SKM-1 treated with dmso at 0.1 percent for 144 hours (cell line): Measurements from ENCODE around the gene HOXB4.

Experiments used
- DNase-seq: peaks from one replicate; lab custom pipeline; 2025; ENCODE audit not compliant: unreplicated experiment; lab: John Stamatoyannopoulos, UW

Gene HOXB4

DNA sequence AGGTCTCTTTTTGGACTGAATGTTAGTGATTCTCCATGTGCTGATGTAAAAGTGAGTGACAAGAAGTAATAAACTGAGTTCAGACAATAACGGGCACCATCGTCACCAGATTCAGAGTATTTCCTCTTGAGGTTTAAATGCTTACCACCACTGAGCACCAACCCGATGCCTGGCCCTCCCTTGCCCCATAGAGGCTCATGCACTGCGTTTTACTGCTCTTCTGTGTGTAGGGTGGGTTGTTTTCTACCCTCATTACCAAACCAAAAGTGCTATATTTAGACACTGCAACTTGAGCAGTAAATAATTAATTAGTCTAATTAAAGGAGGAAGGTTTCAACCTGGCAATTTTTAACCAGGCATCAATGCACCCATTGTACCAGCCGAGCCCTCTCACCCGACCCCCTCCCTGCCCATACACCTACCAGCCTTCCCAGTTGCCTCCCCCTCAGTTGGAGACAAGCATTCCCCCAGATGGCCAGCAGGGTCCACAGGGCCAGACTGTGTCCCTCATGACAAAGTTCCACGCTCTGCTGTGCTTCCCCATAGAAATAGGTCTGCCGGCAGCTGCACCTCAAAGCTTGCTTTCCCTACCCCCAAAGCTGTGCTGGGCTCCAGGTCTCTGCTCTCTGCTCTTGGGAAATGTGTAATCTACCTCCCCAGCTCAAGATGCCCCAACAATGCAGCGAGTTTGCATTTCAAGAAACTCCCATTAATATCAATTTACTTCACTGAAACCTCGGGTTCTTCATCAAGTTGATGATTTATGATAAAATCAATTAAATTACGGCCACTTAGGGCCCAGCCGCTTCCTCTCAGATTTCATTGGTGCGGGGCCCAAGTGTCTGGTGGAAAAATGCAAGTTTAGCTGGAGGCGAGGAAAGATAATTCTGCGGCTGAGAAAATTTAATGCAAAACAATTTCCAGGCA lies 16.0 kb downstream of the HOXB4 start:
- no peak for DNase-seq

DNA sequence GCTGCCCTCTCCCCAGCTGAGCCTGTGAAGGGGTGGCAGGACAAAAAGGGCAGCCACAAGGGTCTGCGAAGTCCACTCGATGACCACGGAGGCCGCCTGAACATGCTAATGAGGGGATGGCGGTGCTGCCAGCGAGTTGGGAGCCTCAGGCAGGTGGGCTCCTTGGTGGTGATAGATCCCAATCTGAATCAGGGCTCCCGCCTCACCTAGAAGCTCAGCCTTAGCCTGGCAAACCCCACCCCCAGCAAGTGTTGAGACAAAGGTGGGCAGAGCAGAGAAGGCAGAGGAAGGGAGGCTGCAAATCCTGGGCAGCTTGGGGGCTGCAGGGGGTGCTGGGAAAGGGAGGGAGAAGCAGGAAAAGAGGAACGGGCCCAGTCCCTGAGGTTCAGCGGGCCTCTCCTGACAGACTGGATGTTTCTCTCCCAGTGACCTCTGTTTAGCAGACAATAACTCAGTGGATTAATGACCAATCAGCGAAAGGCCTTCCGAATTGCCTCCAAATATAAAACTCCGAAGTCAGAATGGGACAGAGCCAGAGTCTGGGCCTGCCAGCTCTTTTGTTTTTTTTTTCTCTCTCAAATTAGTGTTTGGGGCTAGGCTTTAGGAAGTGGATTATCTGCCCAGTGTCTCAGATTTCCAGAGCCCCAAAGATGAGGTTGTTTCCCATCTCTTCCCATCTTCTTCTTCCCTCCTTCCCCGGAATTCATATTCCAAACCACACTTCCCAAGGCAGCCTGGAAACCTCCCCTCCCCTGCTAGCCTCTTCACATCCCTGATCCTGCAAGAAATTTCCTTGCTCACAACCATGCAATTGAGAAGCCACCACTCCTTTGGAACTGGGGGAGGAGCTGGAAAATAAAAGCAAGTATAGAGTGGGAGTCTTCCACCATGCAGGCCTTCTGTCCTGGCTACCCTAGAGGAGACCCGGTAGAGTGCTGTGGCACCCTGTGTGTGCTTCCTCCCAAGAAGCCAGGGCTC lies 18.0 kb downstream of the HOXB4 start:
- no peak for DNase-seq

DNA sequence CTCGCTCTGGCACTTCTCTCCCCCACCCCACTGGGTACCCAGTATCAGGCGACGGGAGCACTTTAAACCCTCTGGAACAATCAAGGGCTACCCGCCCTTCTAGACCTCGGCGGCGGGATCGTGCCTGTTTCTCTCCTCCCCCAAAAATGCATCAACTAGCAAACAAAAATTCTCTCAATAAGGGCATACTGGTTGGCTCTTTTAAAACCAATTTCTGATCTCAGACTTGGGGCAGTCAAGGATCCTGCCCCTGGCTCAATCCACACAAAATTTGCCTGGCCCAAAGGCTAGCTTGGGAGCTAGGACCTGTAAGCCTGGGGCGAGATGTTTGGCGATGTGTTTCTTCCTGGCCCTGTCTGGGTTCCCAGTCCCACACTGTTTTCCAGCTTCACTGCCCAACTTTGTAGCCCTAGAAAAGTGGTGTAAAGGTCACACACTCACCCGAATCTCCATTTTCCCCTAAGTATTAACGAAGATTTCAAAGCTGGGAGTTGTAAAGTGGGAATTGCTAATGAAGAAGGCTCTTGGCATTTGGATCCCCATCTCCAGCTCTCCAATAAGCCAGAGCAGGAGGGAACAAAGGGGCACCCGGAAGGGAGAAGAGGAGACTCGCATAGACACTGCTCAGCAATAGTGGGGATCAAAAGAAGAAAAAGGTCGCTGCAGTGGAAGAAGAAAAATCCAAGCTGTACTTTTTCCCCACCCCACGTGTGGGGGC lies 18.9 kb downstream of the HOXB4 start:
- DNase-seq: no peak

DNA sequence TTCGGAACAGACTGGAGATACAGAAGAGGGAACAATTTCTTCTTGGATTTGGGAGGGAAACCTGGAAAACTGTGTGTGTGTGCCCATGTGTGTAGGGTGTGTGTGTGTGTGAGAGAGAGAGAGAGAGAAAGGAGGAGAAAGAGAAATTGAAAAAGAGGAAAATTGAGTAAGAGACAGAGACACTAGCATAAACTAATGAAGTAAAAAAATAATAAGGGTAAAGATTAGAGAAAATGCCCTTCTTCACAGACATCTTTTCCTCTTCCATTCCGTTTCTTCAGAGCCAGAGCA lies 19.4 kb downstream of the HOXB4 start:
- no peak for DNase-seq

DNA sequence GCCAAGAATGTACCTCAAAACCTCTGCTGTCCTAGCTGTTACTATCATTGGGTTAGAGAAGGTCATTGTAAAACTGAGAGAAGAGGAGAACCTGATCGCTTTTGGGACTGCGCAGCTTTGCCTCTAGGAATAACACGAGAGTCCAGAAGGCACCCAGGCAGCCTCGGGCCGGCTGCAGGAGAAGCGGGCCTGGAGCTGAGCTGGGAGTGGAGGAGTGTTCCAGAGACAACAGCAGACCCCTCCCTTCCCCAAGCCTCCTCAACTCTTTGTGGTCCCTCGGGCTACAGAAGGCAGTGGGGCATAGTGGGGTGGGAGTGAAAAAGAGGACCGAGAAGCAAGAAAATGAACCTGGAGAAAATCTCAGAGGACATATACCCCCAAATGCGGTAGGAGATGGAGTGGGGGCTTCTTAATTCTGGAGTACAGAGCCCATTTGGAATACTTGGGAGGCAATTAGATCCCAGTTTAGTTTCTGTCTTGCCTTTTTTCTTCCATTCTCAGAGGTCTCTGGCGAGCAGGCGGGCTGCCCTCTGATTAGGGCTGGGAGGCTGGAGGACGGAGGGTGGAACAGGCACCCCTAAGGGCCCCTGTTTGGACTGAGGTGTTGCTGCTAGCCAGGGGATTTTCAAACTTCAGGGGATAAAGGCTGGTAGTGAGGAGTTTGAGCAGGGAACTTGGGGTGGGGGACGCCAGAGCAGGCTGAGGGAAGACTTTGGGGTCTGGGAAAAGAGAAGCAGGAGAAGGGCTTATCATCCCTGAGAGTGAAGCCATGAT lies 19.9 kb downstream of the HOXB4 start:
- no peak for DNase-seq

DNA sequence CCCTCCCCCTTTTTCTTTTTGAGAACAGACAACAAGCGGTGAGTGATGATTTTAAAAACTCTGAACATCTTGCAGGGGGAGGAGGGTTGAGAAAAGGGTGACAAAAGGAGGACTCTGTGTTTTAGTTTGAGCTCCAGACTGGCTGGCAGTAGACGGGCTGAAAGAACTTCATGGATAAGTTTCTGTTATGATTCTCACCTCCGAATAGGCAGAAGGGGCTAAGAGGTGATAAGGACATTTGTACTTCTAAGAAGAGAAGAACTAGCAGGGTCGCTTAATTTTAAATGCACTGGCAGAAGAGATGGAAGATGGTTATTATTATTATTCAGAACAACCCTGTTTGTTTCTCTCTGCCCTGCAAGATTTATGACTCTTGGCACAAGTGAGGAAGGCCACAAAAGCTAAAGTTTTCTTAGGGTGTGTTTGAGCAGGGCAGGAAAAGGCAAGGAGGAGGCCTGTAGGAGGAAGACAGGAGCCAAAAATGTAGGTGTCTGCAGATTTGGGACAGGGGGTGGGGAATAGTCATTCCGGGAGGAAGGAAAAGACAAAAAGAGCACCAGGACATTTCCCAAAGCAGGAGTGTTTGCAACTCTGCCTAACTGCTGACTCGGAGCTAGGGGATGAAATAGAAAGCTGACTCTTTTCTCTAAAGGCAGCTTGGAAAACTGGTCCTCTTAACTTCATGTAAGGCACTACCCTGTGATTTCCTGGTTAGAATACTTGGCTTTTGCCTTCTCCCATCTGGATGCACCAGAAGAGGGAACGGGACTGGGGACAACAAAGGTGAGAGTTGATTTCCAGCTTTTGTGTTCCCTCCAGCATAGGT lies 21.4 kb downstream of the HOXB4 start:
- DNase-seq: no peak

DNA sequence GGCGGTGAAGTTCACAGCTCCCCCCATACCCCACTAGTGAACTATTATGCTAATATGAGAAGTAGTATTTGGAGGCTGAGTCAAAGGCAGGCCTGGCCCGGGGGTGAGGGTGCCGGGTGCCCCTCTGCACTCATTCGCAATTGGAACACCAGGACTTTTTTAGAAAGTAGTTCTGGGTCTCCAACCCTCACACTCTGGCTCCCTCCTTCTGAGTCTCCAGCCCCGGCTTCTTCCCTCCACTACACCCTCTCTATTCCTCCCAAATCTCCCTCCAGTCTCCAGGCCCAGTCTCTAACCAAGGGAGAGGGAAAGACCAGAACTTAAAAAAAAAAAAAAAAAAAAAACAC lies 21.9 kb downstream of the HOXB4 start:
- DNase-seq: no peak

DNA sequence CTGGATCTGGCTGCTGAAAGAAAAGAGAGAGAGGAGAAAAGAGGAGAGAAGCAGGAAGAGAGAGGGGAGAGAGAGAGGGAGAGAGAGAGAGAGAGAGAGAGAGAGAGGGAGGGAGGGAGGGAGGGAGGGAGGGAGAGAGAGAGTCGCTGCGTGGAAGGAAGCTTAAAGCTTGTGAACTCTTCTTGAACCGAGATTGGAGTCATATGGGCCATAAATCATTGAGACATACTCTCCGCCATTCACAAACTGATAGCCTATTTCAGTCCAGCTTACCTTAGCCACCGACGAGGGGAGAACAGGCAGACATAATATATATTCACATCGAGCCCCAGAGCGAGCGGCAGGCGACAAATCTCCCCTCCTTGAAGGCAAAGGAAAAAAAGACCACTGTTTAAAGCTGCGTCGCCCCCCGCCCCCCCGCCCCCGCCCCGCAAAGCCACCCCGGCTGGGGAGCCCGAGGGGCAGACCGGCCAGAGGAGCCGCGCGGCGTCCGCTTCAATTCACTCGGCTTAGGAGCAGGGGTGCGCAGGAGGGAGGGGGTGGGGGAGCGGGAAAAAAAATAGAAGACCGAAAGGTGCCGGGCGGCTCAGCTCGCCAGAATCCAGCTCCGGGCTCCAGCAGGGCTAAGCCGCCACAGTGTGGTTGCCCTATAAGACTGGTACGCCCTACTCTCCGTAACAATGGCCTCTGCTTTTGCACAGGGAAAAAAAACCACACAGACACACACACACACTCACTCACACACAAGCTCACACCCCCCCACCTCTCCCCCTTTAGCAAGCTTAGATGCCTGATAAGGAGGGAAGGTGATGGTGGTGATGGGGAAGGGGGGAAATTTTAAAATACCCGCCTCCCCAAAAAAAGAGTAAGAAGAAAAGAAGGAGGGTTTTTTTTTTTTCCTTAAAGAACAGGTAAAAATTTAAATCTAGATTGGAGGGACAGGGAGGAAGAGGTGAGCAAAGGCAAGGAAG lies 22.6 kb downstream of the HOXB4 start:
- no peak for DNase-seq

DNA sequence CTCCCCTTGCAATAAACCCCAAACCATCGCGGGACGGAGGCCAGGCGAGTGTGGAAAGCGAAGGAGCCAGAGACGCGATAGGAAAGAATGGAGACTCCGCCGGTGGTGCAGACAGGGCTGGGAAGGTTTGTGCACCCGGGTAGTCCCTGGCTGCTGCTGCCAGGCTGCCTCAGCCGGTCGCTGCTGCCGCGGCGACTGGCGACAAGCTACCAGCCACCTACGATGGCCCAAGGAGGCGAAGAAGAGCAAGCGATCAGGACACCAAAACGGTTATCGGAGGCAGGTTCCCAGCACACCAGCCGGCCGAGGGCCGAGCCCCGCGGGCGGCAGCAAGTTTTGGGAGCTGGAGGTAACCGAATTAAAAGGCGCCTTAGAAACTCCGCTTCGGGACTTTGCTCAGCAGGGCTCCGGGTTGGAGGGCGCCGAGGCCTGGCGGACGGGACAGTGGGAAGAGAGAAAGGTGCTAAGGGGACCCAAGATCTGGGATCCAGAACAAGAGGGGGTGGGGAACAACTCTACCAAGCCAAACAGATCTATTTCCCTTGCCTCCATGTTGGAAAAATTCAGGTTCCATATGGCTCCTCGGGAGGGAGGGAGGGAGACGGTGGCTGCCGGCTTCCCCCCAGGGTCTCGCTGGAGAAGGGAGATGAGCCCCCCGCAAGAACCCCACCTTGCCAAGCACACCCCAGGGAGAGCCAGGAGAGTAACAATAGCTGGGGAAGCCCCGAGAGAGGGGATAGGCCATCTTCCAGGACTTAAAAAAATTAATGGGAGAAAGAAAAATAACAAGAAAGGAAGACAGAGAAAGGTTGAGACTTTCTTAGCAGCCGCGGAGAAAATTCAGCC lies 23.5 kb downstream of the HOXB4 start:
- DNase-seq: no peak

DNA sequence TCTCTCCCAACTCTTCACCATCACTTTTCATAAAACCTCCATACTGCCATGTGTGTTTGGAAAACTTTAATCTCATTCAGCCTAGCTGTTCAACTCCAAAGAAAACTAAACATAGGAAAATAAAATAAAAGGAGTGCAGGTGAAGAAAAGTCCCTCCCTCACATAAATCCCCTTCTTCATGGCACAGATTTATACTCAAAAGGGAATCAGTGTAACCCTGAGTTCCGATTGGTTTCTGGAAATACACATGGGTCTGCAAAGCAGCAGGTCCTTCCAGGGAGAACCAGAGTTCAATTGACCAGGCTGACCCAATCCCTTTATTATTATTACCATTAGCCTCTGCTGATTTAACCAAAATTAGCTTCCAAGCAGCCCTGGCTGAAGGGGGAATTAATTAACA lies 24.3 kb downstream of the HOXB4 start:
- DNase-seq: no peak

DNA sequence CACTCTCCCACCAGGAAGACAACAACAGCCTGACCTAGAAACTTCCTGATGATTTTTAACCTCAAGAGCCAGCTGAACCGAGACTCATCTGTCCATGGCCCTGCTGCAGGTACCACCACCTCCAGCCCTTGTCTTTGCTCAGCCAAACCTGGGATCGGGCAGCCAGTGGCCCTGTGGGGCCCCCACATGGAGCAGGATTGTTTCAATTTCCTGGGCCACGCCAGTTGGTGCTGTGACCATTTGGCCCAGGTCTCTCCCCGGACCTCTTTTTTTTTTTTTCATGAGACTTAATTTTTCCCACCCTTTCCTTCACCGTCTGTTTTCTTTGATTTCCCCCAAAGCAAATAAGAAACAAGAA lies 25.0 kb downstream of the HOXB4 start:
- no peak for DNase-seq

DNA sequence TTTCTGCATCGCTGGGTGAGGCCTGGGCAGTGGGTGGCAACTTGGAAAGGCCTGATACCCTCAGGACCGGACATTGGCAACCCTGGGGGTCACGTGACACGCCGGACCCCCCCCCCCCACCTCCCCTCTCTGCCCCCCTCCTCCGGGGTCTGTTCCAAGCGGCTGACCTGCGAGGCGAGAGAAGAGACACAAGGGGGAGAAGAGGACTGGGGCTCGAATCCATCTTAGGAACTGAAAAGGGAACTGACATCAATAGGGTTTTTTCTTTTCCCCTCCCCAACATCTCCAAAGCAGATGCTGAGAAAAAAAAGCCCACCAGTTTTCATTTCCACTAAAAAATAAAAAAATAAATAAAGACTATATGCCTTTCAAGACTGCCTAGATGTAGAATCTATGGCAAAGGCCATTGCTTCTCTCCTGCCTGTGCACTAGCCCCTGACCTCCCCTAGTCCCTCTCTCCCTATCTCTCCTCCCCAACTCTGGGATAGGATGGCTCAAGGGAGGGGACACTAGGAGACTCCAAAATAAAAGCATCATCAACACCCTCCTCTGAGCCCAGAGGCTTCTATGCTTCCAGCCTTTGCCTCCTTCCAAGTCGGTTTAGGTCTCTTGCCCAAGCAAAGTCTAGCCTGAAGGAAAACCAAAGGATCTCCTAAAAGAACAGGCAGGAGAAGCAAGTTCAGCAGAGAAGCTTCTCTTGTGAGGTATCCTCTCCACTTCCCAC lies 25.5 kb downstream of the HOXB4 start:
- DNase-seq: no peak

DNA sequence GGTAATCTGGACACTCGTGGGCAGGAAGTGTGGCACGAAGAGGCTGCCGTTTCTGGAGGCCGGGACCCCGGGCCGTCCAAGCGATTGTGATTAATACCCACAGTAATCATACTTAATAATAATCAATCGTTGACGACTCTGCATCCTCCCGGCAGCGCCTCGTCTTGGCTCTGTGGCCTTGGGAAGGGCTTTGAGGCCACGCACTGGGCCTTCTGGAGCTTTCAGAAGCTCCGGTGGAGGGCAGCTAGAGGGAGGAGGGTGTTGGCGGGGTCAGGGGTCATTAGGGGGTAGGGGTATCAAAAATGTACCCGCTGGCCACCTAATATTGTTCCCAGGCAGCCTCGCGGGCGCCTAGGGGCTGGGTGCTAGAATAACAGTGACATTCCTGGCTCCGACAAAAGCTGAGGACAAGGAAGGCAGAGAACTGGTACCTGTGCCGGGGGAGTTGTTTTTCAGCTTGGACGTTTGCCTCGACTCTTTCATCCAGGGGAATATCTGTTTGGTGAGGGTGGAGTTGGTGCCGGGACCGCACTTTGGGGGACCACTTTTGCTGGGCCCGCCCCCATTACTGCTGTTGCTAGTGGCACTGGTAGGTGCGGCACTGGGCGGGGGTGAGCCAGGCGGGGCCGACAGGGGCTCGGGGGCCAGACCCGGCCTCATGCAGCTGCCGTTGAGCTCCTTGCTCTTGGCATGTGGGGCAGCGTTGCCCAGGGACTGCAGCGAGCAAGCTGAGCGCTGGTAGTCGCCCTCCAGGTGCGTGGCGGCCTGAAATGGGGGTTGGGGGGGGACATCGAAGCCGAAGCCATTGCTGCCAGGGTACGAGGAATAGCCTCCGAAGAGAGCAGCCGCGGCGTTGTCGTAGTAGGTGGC lies 26.3 kb downstream of the HOXB4 start:
- DNase-seq: no peak

DNA sequence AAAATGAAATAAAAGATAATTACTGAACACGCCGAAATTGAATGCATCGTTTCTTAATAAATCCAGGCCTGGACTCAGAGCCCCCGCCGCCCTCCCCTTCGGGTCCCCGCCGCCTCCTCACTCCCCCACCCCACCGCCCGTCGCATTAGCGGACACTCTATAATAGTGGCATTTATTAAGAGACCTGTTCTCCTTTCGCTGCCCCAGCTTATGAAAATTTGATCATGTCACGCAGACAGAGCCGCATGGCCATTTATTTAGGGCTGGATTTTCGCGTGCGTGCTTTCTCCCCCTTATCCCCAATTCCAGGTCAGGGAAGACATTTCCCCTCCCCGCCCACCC lies 27.0 kb downstream of the HOXB4 start:
- no peak for DNase-seq

DNA sequence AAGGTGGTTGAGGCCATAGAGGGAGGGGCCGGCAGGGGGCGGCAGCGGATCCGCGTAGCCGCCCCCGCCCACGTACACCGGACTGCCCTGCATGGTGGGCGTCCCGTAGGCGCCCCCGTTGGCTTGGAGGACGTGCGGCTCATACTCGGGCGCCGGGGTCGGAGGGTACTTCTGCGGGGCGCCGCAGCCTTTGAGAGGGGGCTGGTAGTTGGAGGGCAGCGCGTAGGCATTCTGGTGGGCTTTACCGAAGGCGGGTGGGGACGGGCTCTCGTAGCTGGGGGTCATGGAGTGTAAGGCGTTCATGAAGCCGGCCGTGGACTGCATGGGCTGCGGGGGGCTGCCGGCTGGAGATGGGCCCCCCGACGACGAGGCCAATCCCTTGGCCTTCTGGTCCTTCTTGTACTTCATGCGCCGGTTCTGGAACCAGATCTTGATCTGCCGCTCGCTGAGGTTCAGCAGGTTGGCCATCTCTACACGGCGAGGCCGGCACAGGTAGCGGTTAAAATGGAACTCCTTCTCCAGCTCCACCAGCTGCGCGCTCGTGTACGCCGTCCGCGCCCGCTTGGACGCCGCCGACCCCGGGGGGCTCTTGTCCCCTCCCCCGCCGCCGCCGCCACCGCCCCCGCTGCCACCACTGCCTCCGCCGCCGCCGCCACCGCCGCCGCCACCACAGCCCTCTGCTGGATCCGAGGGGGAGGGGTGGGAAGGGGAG lies 27.5 kb downstream of the HOXB4 start:
- DNase-seq: no peak
